Measurements from ENCODE around the gene GLA.

GLA gene

GRCh38 chrX:101430457-101431078, 22.8 kb upstream of the GLA start:
- POLR2A ChIA-PET = interaction anchor here (0.6 kb wide), 1 partner anchor 12 kb away, joined by 4 read pairs; no protein-coding TSS in a partner anchor
- H3K9me3 ChIP-seq (ENCODE audit: control insufficient read depth, insufficient read depth, low read depth, low read length) = no peaks in the 10 kb centered on the region
- CTCF ChIA-PET = no interaction called here
- peaks cover 0 to 32% of the 10 kb centered on the region in 2 experiments for H3K36me3 ChIP-seq (ENCODE audit: control insufficient read depth in 2 of 2, insufficient read depth in 1 of 2, low read length in 2 of 2)
- no peaks in the 10 kb centered on the region for H3K4me1 ChIP-seq (ENCODE audit: control insufficient read depth, insufficient read depth, low read length)
- no peak overlapping the region for H3K27ac ChIP-seq (ENCODE audit: extremely low read depth, low read depth, low read length)
- TF ChIP-seq ZNF654 (tag by site-specific recombination; IDR thresholded peaks at IDR 0.05; ENCODE audit: low read depth) = no peak
- TF ChIP-seq ZNF366 (tag by site-specific recombination; conservative IDR thresholded peaks at IDR 0.05) = no peak
- TF ChIP-seq ZBTB48 (tag by site-specific recombination; IDR thresholded peaks at IDR 0.05) = no peak
- TF ChIP-seq ZNF354C (tag by site-specific recombination; IDR thresholded peaks at IDR 0.05; ENCODE audit: borderline replicate concordance, low read depth) = no peak
- TF ChIP-seq IKZF3 (tag by site-specific recombination; IDR thresholded peaks at IDR 0.05) = no peak
- no peak for TF ChIP-seq CTCF (tag by site-specific recombination; IDR thresholded peaks at IDR 0.05)
- no peak for TF ChIP-seq ZSCAN30 (tag by site-specific recombination; IDR thresholded peaks at IDR 0.05)
- TF ChIP-seq, protein P1, sequence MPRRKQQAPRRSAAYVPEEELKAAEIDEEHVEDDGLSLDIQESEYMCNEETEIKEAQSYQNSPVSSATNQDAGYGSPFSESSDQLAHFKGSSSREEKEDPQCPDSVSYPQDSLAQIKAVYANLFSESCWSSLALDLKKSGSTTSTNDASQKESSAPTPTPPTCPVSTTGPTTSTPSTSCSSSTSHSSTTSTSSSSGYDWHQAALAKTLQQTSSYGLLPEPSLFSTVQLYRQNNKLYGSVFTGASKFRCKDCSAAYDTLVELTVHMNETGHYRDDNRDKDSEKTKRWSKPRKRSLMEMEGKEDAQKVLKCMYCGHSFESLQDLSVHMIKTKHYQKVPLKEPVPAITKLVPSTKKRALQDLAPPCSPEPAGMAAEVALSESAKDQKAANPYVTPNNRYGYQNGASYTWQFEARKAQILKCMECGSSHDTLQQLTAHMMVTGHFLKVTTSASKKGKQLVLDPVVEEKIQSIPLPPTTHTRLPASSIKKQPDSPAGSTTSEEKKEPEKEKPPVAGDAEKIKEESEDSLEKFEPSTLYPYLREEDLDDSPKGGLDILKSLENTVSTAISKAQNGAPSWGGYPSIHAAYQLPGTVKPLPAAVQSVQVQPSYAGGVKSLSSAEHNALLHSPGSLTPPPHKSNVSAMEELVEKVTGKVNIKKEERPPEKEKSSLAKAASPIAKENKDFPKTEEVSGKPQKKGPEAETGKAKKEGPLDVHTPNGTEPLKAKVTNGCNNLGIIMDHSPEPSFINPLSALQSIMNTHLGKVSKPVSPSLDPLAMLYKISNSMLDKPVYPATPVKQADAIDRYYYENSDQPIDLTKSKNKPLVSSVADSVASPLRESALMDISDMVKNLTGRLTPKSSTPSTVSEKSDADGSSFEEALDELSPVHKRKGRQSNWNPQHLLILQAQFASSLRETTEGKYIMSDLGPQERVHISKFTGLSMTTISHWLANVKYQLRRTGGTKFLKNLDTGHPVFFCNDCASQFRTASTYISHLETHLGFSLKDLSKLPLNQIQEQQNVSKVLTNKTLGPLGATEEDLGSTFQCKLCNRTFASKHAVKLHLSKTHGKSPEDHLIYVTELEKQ (tag by site-specific recombination; IDR thresholded peaks at IDR 0.05; ENCODE audit: borderline replicate concordance) = no peak
- no peak for TF ChIP-seq ZNF768 (tag by site-specific recombination; IDR thresholded peaks at IDR 0.05)
- no peak for TF ChIP-seq ZBTB17 (tag by site-specific recombination; IDR thresholded peaks at IDR 0.05)
- TF ChIP-seq YY2 (tag by site-specific recombination; IDR thresholded peaks at IDR 0.05) = no peak
- no peak for TF ChIP-seq SCRT2 (tag by site-specific recombination; IDR thresholded peaks at IDR 0.05)
- TF ChIP-seq ZNF501 (tag by site-specific recombination; IDR thresholded peaks at IDR 0.05) = no peak
- no peak for TF ChIP-seq ZBTB44 (tag by site-specific recombination; IDR thresholded peaks at IDR 0.05)
- no peak for TF ChIP-seq ZNF610 (tag by site-specific recombination; IDR thresholded peaks at IDR 0.05; ENCODE audit: borderline replicate concordance)
- no peak for TF ChIP-seq ZNF600 (tag by site-specific recombination; IDR thresholded peaks at IDR 0.05)
- TF ChIP-seq, protein P2, sequence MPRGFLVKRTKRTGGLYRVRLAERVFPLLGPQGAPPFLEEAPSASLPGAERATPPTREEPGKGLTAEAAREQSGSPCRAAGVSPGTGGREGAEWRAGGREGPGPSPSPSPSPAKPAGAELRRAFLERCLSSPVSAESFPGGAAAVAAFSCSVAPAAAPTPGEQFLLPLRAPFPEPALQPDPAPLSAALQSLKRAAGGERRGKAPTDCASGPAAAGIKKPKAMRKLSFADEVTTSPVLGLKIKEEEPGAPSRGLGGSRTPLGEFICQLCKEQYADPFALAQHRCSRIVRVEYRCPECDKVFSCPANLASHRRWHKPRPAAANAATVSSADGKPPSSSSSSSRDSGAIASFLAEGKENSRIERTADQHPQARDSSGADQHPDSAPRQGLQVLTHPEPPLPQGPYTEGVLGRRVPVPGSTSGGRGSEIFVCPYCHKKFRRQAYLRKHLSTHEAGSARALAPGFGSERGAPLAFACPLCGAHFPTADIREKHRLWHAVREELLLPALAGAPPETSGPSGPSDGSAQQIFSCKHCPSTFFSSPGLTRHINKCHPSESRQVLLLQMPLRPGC (tag by site-specific recombination; IDR thresholded peaks at IDR 0.05) = no peak
- no peak for TF ChIP-seq ZNF266 (tag by site-specific recombination; IDR thresholded peaks at IDR 0.05; ENCODE audit: low read depth)
- no peak for TF ChIP-seq ZNF514 (tag by site-specific recombination; IDR thresholded peaks at IDR 0.05)
- TF ChIP-seq ZNF404 (tag by site-specific recombination; IDR thresholded peaks at IDR 0.05) = no peak
- no peak overlapping the region for H3K4me3 ChIP-seq (ENCODE audit: low read depth, low read length)

All from HEK293 (cell line).